Psoas muscle (tissue), 8 donors: ENCODE measurements around the gene PDIA5. TPM values are rescaled to one million over a fixed set of nuclear protein-coding genes. Genes with fewer than 3 reads are reported as not detected.

Source experiments
- ATAC-seq, 4 donors: fragments of 200-7000 bp; cut with Tn5 transposase; one replicate each; pipeline ENCODE4 v1.9.1; 2020; ENCODE audit warnings: moderate library complexity in 3 of 4, mild to moderate bottlenecking in 2 of 4
- DNase-seq, 2 donors: peaks; one replicate each; pipeline ENCODE4 v3.0.0-alpha.2; 2020
- H3K27ac ChIP-seq: fragments of 200-600 bp; one replicate; pipeline ENCODE4 v1.8.0; 2022
- H3K27me3 ChIP-seq, 3 donors: fragments of 200-600 bp in 1 of 3; one replicate each; pipeline versions ENCODE4 v1.6.1 to v1.8.0; 2013 to 2022; ENCODE audit warnings: low read length in 2 of 3, mild to moderate bottlenecking in 2 of 3, moderate library complexity in 1 of 3; ENCODE audit not compliant: insufficient read depth in 3 of 3
- H3K36me3 ChIP-seq, 2 donors: fragments of 200-600 bp in 1 of 2; one replicate each; pipeline versions ENCODE4 v1.6.1 to v1.8.0; 2013 to 2022; ENCODE audit warnings: low read depth in 1 of 2, mild to moderate bottlenecking in 1 of 2, moderate library complexity in 1 of 2; ENCODE audit not compliant: insufficient read depth in 1 of 2
- H3K4me1 ChIP-seq: fragments of 200-600 bp; one replicate; pipeline ENCODE4 v1.8.0; 2022
- H3K4me3 ChIP-seq: fragments of 200-600 bp; one replicate; pipeline ENCODE4 v1.8.0; 2022; ENCODE audit warnings: mild to moderate bottlenecking
- H3K9me3 ChIP-seq: fragments of 200-600 bp; one replicate; pipeline ENCODE4 v1.8.0; 2022
- CTCF ChIP-seq: fragments of 200-600 bp; IDR thresholded peaks from one replicate; pipeline ENCODE4 v1.8.0; 2022; ENCODE audit warnings: antibody characterized with exemption
- WGBS, 3 donors: extraction: QIAGEN DNeasy Blood & Tissue Kit; methylation state at CpG; one replicate each; pipeline versions ENCODE4 v1.1.6 to v1.1.7; 2013; 5-methylcytosine and 5-hydroxymethylcytosine counted together
- intact Hi-C, 2 donors: fragments of 100-400 bp; cut with DNase I; formaldehyde crosslinking; loops; one replicate each; pipeline versions ENCODE4 v1.11.0 to v1.14.2; 2022
- polyA plus RNA-seq, 3 donors: library from polyadenylated mRNA; stranded (reverse); fragments of 200-250 nt; gene quantifications; one replicate each; pipeline ENCODE4 v1.2.3, GENCODE V29; 2013
- total RNA-seq, 4 donors: library from RNA; stranded (reverse); fragmentation: NEBNext Ultra II Directional in 2 of 4; extraction: Animal tissue kit (Norgen Biotek cat#: 25700) in 2 of 4; gene quantifications; one replicate each; pipeline versions ENCODE4 v1.2.1 to v1.2.4, GENCODE V29; 2021 to 2023
- donor health status: healthy with polysubstance abuse.
- donor health status: DM: no; HTN: no; CAD: no; lungs with moderate emphysema.
- donor health status: Bipolar disorder and iron deficiency.
- donor health status: healthy.
- donor health status: DM: yes; HTN: yes; CAD: no.
- donor health status: DM: no; HTN: no; CAD: no.
- donor health status: DM: no; HTN: no; CAD: no.
- donor health status: DM: yes; HTN: yes; CAD: no.

Gene PDIA5
- total and polyA plus RNA-seq, 7 donors = 2.9 to 6.4 (median 4.6) TPM

GRCh38 chr3:123070510-123070909 is 3.7 kb downstream of the PDIA5 start:
- intact Hi-C loops = no loop called here
- peaks cover 11% of the 10 kb centered on the region for H3K4me1 ChIP-seq
- no peak for TF ChIP-seq CTCF
- H3K9me3 ChIP-seq = no peaks in the 10 kb centered on the region
- ATAC-seq = no peak
- H3K27me3 ChIP-seq = no peaks in the 10 kb centered on the region
- whole genome bisulfite sequencing, 3 donors = 57 to 75% (median 70%) methylated on average over 8 of the region's 8 CpGs
- H3K27ac ChIP-seq = no peak overlapping the region
- H3K4me3 ChIP-seq = no peak overlapping the region
- DNase-seq = no peak
- H3K36me3 ChIP-seq = no peaks in the 10 kb centered on the region

- Histone ChIP-seq H3K4me1 (peaks cover 14% of the 10 kb centered on the region), H3K27ac (no peak overlapping the region), H3K9me3 (no peaks in the 10 kb centered on the region), H3K27me3 (no peaks in the 10 kb centered on the region), H3K36me3 (no peaks in the 10 kb centered on the region), H3K4me3 (no peak overlapping the region)
- TF ChIP-seq CTCF = no peak
- 64 to 70% (median 68%) methylated on average over 5 of the region's 5 CpGs for WGBS, 3 donors
- no peak for DNase-seq
- no peak for ATAC-seq
- intact Hi-C loops = no loop called here
Observed at GRCh38 chr3:123071146-123071545, 4.3 kb downstream of the PDIA5 start.

DNA sequence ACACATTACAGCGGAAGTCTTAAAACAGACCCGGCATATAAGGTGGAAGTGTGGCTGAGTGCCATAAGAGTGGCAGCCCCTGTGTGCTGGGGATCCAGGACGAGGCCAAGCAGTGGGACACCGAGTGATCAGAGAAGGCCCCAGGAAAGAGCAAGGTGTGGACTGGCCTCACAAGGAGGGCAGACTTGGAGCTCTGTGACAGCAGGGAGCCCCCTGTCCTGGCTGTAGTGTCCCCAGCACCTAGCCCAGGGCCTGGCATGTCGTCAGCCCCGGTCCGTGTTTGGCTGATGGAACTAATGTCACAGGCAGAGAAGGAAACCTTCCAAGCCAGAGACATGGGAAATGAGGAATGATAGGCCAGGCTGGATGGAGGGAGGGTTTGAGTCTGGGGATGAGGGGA is 4.8 kb downstream of the PDIA5 start:
- no peak for TF ChIP-seq CTCF
- no peak overlapping the region for H3K27ac ChIP-seq
- H3K36me3 ChIP-seq = no peaks in the 10 kb centered on the region
- H3K9me3 ChIP-seq = no peaks in the 10 kb centered on the region
- intact Hi-C loops = no loop called here
- H3K4me3 ChIP-seq = no peak overlapping the region
- WGBS, 3 donors = 82 to 86% (median 82%) methylated on average over 7 of the region's 7 CpGs
- H3K4me1 ChIP-seq = peaks cover 15% of the 10 kb centered on the region
- no peaks in the 10 kb centered on the region for H3K27me3 ChIP-seq
- ATAC-seq (no peak), DNase-seq (no peak)

DNA sequence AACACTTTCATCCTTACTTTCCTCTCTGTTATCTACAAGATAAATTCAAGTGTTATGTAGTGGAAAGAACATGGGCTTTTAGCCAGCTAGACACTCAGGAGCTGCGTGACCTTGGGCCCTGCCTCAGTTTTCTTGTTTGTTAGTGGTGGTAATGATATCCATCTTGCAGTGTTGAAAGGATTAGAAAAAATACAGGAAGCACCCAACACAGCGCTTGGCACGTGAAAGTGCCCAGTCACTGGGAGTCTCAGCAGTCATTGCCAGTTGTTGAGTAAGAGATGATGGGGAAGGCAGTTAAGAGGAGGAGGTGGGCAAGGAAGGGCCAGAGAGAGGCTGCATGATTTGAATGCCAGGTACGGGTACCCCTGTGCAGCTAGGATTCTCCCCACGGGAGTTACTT is 5.3 kb downstream of the PDIA5 start:
- Histone ChIP-seq H3K4me1 (peaks cover 18% of the 10 kb centered on the region), H3K27me3 (no peaks in the 10 kb centered on the region), H3K9me3 (no peaks in the 10 kb centered on the region), H3K4me3 (no peak overlapping the region), H3K36me3 (no peaks in the 10 kb centered on the region), H3K27ac (no peak overlapping the region)
- no peak for ATAC-seq
- TF ChIP-seq CTCF = no peak
- intact Hi-C loops = no loop called here
- no peak for DNase-seq
- 87 to 91% (median 88%) methylated on average over 5 of the region's 5 CpGs for WGBS, 3 donors

- peaks cover 18% of the 10 kb centered on the region for H3K4me1 ChIP-seq
- no peak for ATAC-seq
Observed at GRCh38 chr3:123072564-123072963, 5.7 kb downstream of the PDIA5 start.

More at GRCh38 chr3:123072564-123072963, 5.7 kb downstream of the PDIA5 start:
- DNase-seq = no peak
- H3K4me3 ChIP-seq = no peak overlapping the region
- no peaks in the 10 kb centered on the region for H3K27me3 ChIP-seq
- H3K36me3 ChIP-seq = no peaks in the 10 kb centered on the region
- H3K27ac ChIP-seq = no peak overlapping the region
- intact Hi-C loops = no loop called here
- WGBS, 3 donors = 98 to 100% (median 100%) methylated on average over 1 of the region's 1 CpG
- no peak for TF ChIP-seq CTCF
- H3K9me3 ChIP-seq = no peaks in the 10 kb centered on the region
